Neural cell (in vitro differentiated cells): ENCODE results near the gene SMC2. TPM values are rescaled to one million over a fixed set of nuclear protein-coding genes. Genes with fewer than 3 reads are reported as not detected.

ENCODE experiments used
- H2AFZ ChIP-seq: fragments of 200-600, 300-800 bp; sonication (generic), shearing (Covaris generic); 2 replicates; pipeline ENCODE4 v1.6.0; 2014; ENCODE audit warnings: low read depth, mild to moderate bottlenecking, antibody characterized with exemption, low read length, moderate library complexity
- H3F3A ChIP-seq: fragments of 200-600 bp; shearing (Covaris generic); 2 replicates; pipeline ENCODE4 v1.6.1; 2016; ENCODE audit warnings: mild to moderate bottlenecking, moderate library complexity, mixed read lengths, antibody characterized with exemption, low read length; ENCODE audit not compliant: insufficient read depth, poor library complexity, severe bottlenecking
- H3K27ac ChIP-seq: fragments of 200-600, 300-800 bp; sonication (generic), shearing (Covaris generic); 2 replicates; pipeline ENCODE4 v1.5.1; 2014; ENCODE audit warnings: mild to moderate bottlenecking, low read length, moderate library complexity
- H3K27me3 ChIP-seq: fragments of 300-800, 200-600 bp; sonication (generic), shearing (Covaris generic); 2 replicates; pipeline ENCODE4 v1.6.0; 2014; ENCODE audit warnings: mild to moderate bottlenecking, low read depth, low read length, moderate library complexity; ENCODE audit not compliant: insufficient read depth
- H3K36me3 ChIP-seq: fragments of 300-800, 200-600 bp; sonication (generic), shearing (Covaris generic); 2 replicates; pipeline ENCODE4 v1.5.1; 2014; ENCODE audit warnings: mild to moderate bottlenecking, antibody characterized with exemption, low read length, moderate library complexity; ENCODE audit not compliant: insufficient read depth
- H3K4me2 ChIP-seq: fragments of 300-800, 200-600 bp; sonication (generic), shearing (Covaris generic); 2 replicates; pipeline ENCODE4 v1.6.0; 2014; ENCODE audit warnings: mild to moderate bottlenecking, low read length
- H3K4me3 ChIP-seq: fragments of 300-800, 200-600 bp; sonication (generic), shearing (Covaris generic); 2 replicates; pipeline ENCODE4 v1.5.1; 2014; ENCODE audit warnings: mild to moderate bottlenecking, low read length, moderate library complexity
- H3K79me2 ChIP-seq: fragments of 200-600 bp; shearing (Covaris generic); replicated peaks from 2 replicates; pipeline ENCODE4 v1.6.0; 2014; ENCODE audit warnings: mild to moderate bottlenecking, low read length, moderate library complexity; ENCODE audit not compliant: insufficient read depth
- H3K9ac ChIP-seq: fragments of 300-800, 200-600 bp; sonication (generic), shearing (Covaris generic); 2 replicates; pipeline ENCODE4 v1.6.1; 2016; ENCODE audit warnings: mild to moderate bottlenecking, low read length, mixed read lengths
- H3K9me2 ChIP-seq: fragments of 200-600 bp; shearing (Covaris generic); 2 replicates; pipeline ENCODE4 v1.6.1; 2016; ENCODE audit warnings: mild to moderate bottlenecking, low read length, mixed read lengths; ENCODE audit not compliant: insufficient read depth
- H3K9me3 ChIP-seq: fragments of 200-600, 300-800 bp; sonication (generic), shearing (Covaris generic); 2 replicates; pipeline ENCODE4 v1.6.1; 2016; ENCODE audit warnings: mild to moderate bottlenecking, mixed run types, low read length, moderate library complexity, mixed read lengths
- H4K20me1 ChIP-seq: fragments of 200-600 bp; shearing (Covaris generic); 2 replicates; pipeline ENCODE4 v1.6.1; 2016; ENCODE audit warnings: mild to moderate bottlenecking, mixed run types; ENCODE audit not compliant: insufficient read depth
- CTCF ChIP-seq: fragments of 450-650 bp; IDR thresholded peaks from 2 replicates; pipeline ENCODE4 v1.5.1; 2014; ENCODE audit warnings: antibody characterized with exemption, mild to moderate bottlenecking, moderate library complexity; ENCODE audit not compliant: poor library complexity, severe bottlenecking
- EP300 ChIP-seq: fragments of 450-650 bp; conservative IDR thresholded peaks from 2 replicates; pipeline ENCODE4 v1.6.1; 2014; ENCODE audit warnings: antibody characterized with exemption, mild to moderate bottlenecking, moderate library complexity; ENCODE audit not compliant: poor library complexity, severe bottlenecking
- EZH2 ChIP-seq: fragments of 200-600, 300-800 bp; shearing (Covaris generic), sonication (generic); IDR thresholded peaks from 2 replicates; pipeline ENCODE4 v1.6.1; 2014; ENCODE audit warnings: antibody characterized with exemption, low read length, borderline replicate concordance, mild to moderate bottlenecking; ENCODE audit not compliant: insufficient read depth, poor library complexity, severe bottlenecking
- MXI1 ChIP-seq: fragments of 450-650 bp; conservative IDR thresholded peaks from 2 replicates; pipeline ENCODE4 v1.6.1; 2014; ENCODE audit warnings: antibody characterized with exemption, mild to moderate bottlenecking; ENCODE audit not compliant: poor library complexity, severe bottlenecking
- POLR2AphosphoS5 ChIP-seq: IDR thresholded peaks from 2 replicates; pipeline ENCODE4 v1.6.1; 2012
- RAD21 ChIP-seq: fragments of 450-650 bp; conservative IDR thresholded peaks from 2 replicates; pipeline ENCODE4 v1.6.1; 2014; ENCODE audit warnings: antibody characterized with exemption, mild to moderate bottlenecking, moderate library complexity
- REST ChIP-seq: IDR thresholded peaks from 2 replicates; pipeline ENCODE4 v1.6.1; 2012; ENCODE audit warnings: borderline replicate concordance
- SMC3 ChIP-seq: fragments of 450-650 bp; conservative IDR thresholded peaks from 2 replicates; pipeline ENCODE4 v1.6.1; 2014; ENCODE audit warnings: antibody characterized with exemption, mild to moderate bottlenecking, moderate library complexity; ENCODE audit not compliant: poor library complexity
- TAF1 ChIP-seq: IDR thresholded peaks from 2 replicates; pipeline ENCODE4 v1.6.1; 2012; ENCODE audit warnings: low read depth
- polyA plus RNA-seq: library from polyadenylated mRNA; depleted of rRNA; stranded (reverse); fragments of >200 nt; gene quantifications from 2 replicates; pipeline ENCODE4 v1.2.3, GENCODE V29; 2014

The SMC2 gene
- polyA plus RNA-seq, 1 donor from 2014 or later, result 3.6 TPM

GRCh38 chr9:104110509-104110908 lies 16.4 kb downstream of the SMC2 start:
- Histone ChIP-seq H2AFZ (no peak overlapping the region), H3K9ac (no peak overlapping the region), H3K4me2 (no peak overlapping the region), H3K4me3 (no peak overlapping the region), H3K36me3 (no peaks in the 10 kb centered on the region), H3K9me2 (no peaks in the 10 kb centered on the region), H3K79me2 (no peaks in the 10 kb centered on the region), H3K9me3 (no peaks in the 10 kb centered on the region), H3K27me3 (no peaks in the 10 kb centered on the region), H3K27ac (no peak overlapping the region), H3F3A (no peaks in the 10 kb centered on the region), H4K20me1 (no peaks in the 10 kb centered on the region)
- TF ChIP-seq REST (no peak), MXI1 (no peak), POLR2AphosphoS5 (no peak), RAD21 (no peak), SMC3 (no peak), CTCF (no peak), TAF1 (no peak), EZH2 (no peak), EP300 (no peak)

GRCh38 chr9:104118916-104119315 lies 24.8 kb downstream of the SMC2 start:
- no peaks in the 10 kb centered on the region for H3K9me3 ChIP-seq
- H4K20me1 ChIP-seq, result no peaks in the 10 kb centered on the region
- no peaks in the 10 kb centered on the region for H3K9me2 ChIP-seq
- no peak overlapping the region for H3K4me2 ChIP-seq
- no peaks in the 10 kb centered on the region for H3F3A ChIP-seq
- no peaks in the 10 kb centered on the region for H3K36me3 ChIP-seq
- no peaks in the 10 kb centered on the region for H3K79me2 ChIP-seq
- no peak overlapping the region for H3K4me3 ChIP-seq
- no peak overlapping the region for H3K27ac ChIP-seq
- no peak overlapping the region for H2AFZ ChIP-seq
- H3K27me3 ChIP-seq, result no peaks in the 10 kb centered on the region
- TF ChIP-seq TAF1 (no peak), RAD21 (no peak), MXI1 (no peak), CTCF (no peak), REST (no peak), POLR2AphosphoS5 (no peak), EZH2 (no peak), EP300 (no peak), SMC3 (no peak)
- no peak overlapping the region for H3K9ac ChIP-seq
